ENCODE results near the gene FBXO4. TPM values are rescaled to one million over a fixed set of nuclear protein-coding genes. Genes with fewer than 3 reads are reported as not detected.
"Not testable (repeated sequence)": the region's sequence is repeated elsewhere in the genome, so short reads cannot be mapped to it uniquely, and the experiment has no call there.

Gene FBXO4
- total RNA-seq, 1 donor from 2014 or later: 17.2 TPM

- intact Hi-C loops (cut with micrococcal nuclease): no loop called here
- Mint-ChIP-seq H3K4me3 (ENCODE audit: low read depth) (no peak overlapping the region), H3K36me3 (ENCODE audit: low read depth) (no peaks in the 10 kb centered on the region), H3K9me3 (peaks cover 4% of the 10 kb centered on the region), H3K27me3 (ENCODE audit: low read depth) (no peaks in the 10 kb centered on the region), H3K4me1 (ENCODE audit: low read depth) (no peaks in the 10 kb centered on the region), H3K27ac (no peak overlapping the region)
- DNase-seq (ENCODE audit: low spot score): no peak
Measured at GRCh38 chr5:41968153-41968723, 43.2 kb downstream of the FBXO4 start.

DNA sequence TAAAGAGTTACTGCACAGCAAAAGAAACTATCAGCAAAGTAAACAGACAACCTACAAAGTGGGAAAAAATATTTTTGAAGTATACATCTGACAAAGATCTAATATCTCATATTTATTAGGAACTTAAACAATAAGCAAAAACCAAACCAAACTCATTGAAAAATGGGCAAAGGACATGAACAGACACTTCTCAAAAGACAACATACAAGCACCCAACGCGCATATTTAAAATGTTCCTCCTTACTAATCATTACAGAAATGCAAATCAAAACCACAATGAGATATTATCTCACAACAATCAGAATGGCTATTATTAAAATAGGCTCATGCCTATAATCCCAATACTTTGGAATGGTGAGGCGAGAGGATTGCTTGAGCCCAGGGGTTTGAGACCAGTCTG is 48.0 kb downstream of the FBXO4 start:
- intact Hi-C loops (cut with micrococcal nuclease): no loop called here
- no peaks in the 10 kb centered on the region for H3K9me3 Mint-ChIP-seq
- H3K36me3 Mint-ChIP-seq (ENCODE audit: low read depth): no peaks in the 10 kb centered on the region
- DNase-seq (ENCODE audit: low spot score): no peak
- H3K27me3 Mint-ChIP-seq (ENCODE audit: low read depth): peaks cover 2% of the 10 kb centered on the region
- no peak overlapping the region for H3K4me3 Mint-ChIP-seq (ENCODE audit: low read depth)
- H3K4me1 Mint-ChIP-seq (ENCODE audit: low read depth): peaks cover 4% of the 10 kb centered on the region
- no peak overlapping the region for H3K27ac Mint-ChIP-seq

GRCh38 chr5:41973887-41974286 is 48.8 kb downstream of the FBXO4 start:
- Mint-ChIP-seq H3K27me3 (ENCODE audit: low read depth) (peaks cover 2% of the 10 kb centered on the region), H3K4me3 (ENCODE audit: low read depth) (no peak overlapping the region), H3K9me3 (no peaks in the 10 kb centered on the region), H3K36me3 (ENCODE audit: low read depth) (no peaks in the 10 kb centered on the region), H3K4me1 (ENCODE audit: low read depth) (peaks cover 4% of the 10 kb centered on the region), H3K27ac (no peak overlapping the region)
- intact Hi-C loops (cut with micrococcal nuclease): no loop called here
- DNase-seq (ENCODE audit: low spot score): no peak

- intact Hi-C loops (cut with micrococcal nuclease): no loop called here
- Mint-ChIP-seq H3K36me3 (ENCODE audit: low read depth) (no peaks in the 10 kb centered on the region), H3K4me3 (ENCODE audit: low read depth) (no peak overlapping the region)
Measured at GRCh38 chr5:41978676-41979075, 53.6 kb downstream of the FBXO4 start.

DNA sequence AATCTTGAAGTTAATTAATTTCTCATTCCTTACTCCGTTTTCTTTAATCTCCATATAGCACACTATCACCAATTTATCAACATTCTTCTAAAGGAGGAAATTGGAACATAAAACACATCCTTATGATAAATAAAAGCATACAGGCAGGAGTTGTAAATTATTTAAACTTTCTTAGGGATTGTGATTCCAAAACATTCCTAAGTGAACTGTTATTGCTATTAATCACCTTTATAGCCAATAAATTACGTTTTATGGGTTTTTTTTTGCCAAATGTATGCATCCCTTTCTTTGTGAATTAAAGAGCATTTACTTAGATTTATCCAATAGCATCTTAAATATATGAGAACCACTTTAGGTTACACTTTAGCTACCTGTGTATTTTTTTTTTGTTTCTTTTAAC is 55.3 kb downstream of the FBXO4 start:
- Mint-ChIP-seq H3K27ac (no peak overlapping the region), H3K36me3 (ENCODE audit: low read depth) (no peaks in the 10 kb centered on the region), H3K27me3 (ENCODE audit: low read depth) (peaks cover 7% of the 10 kb centered on the region), H3K4me1 (ENCODE audit: low read depth) (peaks cover 2% of the 10 kb centered on the region), H3K4me3 (ENCODE audit: low read depth) (no peak overlapping the region), H3K9me3 (no peaks in the 10 kb centered on the region)
- intact Hi-C loops (cut with micrococcal nuclease): no loop called here
- no peak for DNase-seq (ENCODE audit: low spot score)

More at GRCh38 chr5:41978676-41979075, 53.6 kb downstream of the FBXO4 start:
- Mint-ChIP-seq H3K27ac (no peak overlapping the region), H3K9me3 (no peaks in the 10 kb centered on the region), H3K27me3 (ENCODE audit: low read depth) (peaks cover 3% of the 10 kb centered on the region), H3K4me1 (ENCODE audit: low read depth) (peaks cover 7% of the 10 kb centered on the region)
- no peak for DNase-seq (ENCODE audit: low spot score)

- peaks cover 7% of the 10 kb centered on the region for H3K27me3 Mint-ChIP-seq (ENCODE audit: low read depth)
- no peaks in the 10 kb centered on the region for H3K9me3 Mint-ChIP-seq
- no peaks in the 10 kb centered on the region for H3K36me3 Mint-ChIP-seq (ENCODE audit: low read depth)
- intact Hi-C loops (cut with micrococcal nuclease): no loop called here
- H3K4me3 Mint-ChIP-seq (ENCODE audit: low read depth): no peak overlapping the region
- no peak for DNase-seq (ENCODE audit: low spot score)
- H3K27ac Mint-ChIP-seq: no peak overlapping the region
- peaks cover 2% of the 10 kb centered on the region for H3K4me1 Mint-ChIP-seq (ENCODE audit: low read depth)
Measured at GRCh38 chr5:41980870-41981269, 55.8 kb downstream of the FBXO4 start.

GRCh38 chr5:41982858-41983257 is 57.8 kb downstream of the FBXO4 start:
- H3K27ac Mint-ChIP-seq; DNase-seq (ENCODE audit: low spot score); H3K36me3 Mint-ChIP-seq (ENCODE audit: low read depth); intact Hi-C loops (cut with micrococcal nuclease); H3K9me3 Mint-ChIP-seq; H3K4me3 Mint-ChIP-seq (ENCODE audit: low read depth); H3K4me1 Mint-ChIP-seq (ENCODE audit: low read depth): not testable (repeated sequence)
- H3K27me3 Mint-ChIP-seq (ENCODE audit: low read depth): peaks cover 18% of the 10 kb centered on the region

DNA sequence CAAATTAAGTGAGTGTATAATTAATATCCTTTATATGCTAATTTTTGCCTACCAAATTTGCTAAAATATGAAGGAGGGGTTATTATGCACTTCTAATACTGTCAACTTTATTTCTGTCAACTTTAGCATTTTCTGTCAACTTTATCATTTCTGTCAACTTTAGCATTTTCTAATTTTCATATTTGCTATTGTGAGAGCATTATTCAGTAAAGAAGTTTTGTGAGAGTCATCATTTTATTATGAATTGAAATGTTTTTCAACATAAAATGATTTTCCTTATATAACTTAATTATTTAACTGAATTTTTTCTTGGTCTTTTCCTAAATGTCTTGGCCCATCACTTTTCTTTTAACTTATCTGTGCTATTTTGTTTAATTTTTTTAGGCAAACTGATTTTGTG is 58.2 kb downstream of the FBXO4 start:
- peaks cover 18% of the 10 kb centered on the region for H3K27me3 Mint-ChIP-seq (ENCODE audit: low read depth)
- intact Hi-C loops (cut with micrococcal nuclease): no loop called here
- no peaks in the 10 kb centered on the region for H3K36me3 Mint-ChIP-seq (ENCODE audit: low read depth)
- no peak overlapping the region for H3K27ac Mint-ChIP-seq
- DNase-seq (ENCODE audit: low spot score): no peak
- H3K4me3 Mint-ChIP-seq (ENCODE audit: low read depth): no peak overlapping the region
- H3K4me1 Mint-ChIP-seq (ENCODE audit: low read depth): peaks cover 2% of the 10 kb centered on the region
- H3K9me3 Mint-ChIP-seq: no peaks in the 10 kb centered on the region

DNA sequence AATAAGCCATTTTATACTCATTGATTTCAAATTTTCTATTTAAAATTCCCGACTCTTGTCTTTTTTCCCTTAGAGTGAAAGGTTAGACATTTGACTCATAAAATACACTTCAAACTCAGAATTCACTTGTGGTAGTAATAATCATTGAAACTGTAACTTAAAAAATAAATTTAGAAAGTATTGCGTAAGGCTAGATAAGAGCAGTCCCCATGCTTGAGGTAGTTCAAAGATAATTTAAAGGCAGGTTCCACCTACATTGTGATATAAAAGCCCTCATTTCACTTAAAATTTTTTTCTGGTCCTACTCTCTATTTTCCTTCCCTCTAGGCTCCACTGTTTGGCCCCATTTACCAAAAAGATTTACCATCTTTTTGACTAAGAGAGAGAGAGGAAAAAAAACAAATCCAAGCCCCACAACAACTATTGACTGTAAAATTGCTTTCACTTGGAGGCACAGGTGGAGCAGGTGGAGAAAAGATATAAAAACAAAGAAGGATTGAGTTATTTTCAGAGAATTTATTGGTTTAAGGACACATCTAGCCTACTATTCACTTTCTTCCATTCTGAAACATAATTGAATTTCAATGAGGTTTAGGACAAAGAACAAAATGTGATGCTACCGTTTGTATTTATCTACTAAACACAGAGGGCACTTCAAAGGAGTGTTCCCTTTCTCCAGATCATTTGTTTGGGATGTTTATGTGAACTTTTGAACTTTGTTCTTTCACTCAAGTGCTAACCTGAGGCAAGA is 61.0 kb downstream of the FBXO4 start:
- intact Hi-C loops (cut with micrococcal nuclease): no loop called here
- no peak overlapping the region for H3K27ac Mint-ChIP-seq
- no peaks in the 10 kb centered on the region for H3K4me1 Mint-ChIP-seq (ENCODE audit: low read depth)
- H3K9me3 Mint-ChIP-seq: no peaks in the 10 kb centered on the region
- DNase-seq (ENCODE audit: low spot score): no peak
- no peaks in the 10 kb centered on the region for H3K36me3 Mint-ChIP-seq (ENCODE audit: low read depth)
- H3K4me3 Mint-ChIP-seq (ENCODE audit: low read depth): no peak overlapping the region
- H3K27me3 Mint-ChIP-seq (ENCODE audit: low read depth): peaks cover 26% of the 10 kb centered on the region

Other genes with a start within 250 kb of the FBXO4 start
- gene OXCT1, start 54.9 kb upstream of the FBXO4 start, total RNA-seq: 118 and 123 TPM in 2 replicates
- 26.6 and 28.7 TPM in 2 replicates for gene RIMOC1, start 20.9 kb upstream of the FBXO4 start, total RNA-seq